GM21737 (cell line): ENCODE measurements around the gene PCID2.

Experiments
- ATAC-seq: cut with Tn5 transposase; IDR thresholded peaks from one replicate; pipeline ENCODE4 v1.9.1; 2021; ENCODE audit warnings: mild to moderate bottlenecking, moderate library complexity; ENCODE audit not compliant: unreplicated experiment

Gene PCID2

DNA sequence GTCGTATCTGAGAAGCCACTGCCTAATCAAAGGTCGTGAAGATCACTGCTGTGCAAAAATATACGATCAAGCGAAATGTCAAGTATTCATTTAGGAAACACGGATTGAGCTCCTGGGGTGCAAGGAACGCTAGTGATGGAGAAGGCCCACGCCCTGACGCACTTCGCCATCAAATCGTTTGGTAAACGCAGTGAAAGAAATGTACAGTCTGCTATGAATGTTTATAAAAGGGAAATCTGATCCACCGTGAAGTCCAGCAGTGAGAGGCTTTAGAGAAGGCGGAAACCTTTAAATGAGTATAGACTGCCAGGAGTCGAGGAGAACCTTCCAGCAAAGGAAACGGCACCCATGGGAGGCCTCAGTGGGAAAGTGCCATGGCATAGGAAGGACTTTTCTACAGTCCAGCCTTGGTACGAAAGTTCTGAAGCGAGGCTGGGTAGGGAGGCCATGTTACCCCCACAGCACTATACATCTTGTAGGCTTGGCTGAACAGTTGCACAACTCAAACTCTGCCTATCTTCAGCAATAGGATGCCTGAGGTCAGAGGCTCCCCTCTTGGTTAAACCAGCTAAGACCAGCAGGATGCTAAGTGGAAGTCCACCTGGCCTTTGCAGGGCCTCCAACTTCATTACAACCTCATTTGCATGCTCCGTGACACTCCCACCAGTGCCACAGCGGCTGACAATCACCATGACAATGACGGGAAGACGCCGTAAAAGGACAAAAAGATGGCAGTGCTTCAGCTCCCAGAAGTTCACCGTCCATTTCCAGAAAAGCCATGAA, 20.4 kb downstream of the PCID2 start:
- ATAC-seq = no peak

DNA sequence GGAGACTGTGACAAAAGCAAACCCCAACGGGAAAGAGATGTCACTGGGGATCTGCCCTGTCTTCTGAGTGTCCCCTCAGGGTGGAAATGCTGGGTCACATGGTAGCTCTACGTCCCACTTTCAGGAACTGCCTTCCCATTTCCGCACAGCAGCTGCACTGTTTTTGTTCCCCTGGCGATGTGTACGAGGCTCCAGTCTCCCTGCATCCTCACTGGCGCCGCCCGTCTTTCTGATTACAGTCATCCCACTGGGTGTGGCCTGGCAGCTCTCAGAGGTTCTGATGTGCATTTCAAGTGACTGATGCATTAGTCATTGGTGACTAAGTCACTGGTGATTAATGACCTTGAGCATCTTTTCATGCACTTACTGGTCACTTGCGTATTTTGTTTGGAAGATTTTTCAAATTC, 21.2 kb downstream of the PCID2 start:
- ATAC-seq = no peak

DNA sequence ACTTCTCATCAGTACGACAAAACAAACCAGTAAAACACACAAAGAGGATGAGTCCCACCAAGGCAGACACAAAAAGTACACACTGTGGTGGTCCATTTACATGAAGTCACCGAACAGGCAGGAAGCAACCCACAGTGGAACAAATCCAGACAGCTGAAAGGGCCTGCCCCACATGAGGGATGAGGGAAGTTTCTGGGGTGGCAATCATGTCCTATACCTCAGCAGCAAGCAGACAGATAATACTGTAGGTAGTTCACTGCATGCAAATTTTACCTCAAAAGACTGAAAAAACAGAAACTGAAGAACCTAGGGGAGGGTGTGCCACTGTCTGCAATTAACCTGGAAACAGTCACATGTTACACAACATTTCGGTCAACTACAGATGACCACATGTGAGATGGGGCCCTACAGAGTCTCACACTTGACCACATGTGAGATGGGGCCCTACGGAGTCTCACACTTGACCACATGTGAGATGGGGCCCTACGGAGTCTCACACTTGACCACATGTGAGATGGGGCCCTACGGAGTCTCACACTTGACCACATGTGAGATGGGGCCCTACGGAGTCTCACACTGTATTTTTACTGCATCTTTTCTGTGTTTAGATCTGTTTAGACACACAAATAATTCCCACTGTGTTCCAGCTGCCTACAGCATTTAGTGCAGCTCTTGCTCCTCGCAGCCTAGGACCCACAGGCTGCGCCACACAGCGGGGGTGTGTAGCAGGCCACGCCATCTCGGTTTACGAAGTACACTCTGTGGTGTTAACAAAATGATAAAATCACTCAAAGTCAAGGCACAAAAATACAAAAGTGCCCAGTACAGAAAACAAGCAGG, 22.2 kb downstream of the PCID2 start:
- peak; percentile 79 for ATAC-seq

DNA sequence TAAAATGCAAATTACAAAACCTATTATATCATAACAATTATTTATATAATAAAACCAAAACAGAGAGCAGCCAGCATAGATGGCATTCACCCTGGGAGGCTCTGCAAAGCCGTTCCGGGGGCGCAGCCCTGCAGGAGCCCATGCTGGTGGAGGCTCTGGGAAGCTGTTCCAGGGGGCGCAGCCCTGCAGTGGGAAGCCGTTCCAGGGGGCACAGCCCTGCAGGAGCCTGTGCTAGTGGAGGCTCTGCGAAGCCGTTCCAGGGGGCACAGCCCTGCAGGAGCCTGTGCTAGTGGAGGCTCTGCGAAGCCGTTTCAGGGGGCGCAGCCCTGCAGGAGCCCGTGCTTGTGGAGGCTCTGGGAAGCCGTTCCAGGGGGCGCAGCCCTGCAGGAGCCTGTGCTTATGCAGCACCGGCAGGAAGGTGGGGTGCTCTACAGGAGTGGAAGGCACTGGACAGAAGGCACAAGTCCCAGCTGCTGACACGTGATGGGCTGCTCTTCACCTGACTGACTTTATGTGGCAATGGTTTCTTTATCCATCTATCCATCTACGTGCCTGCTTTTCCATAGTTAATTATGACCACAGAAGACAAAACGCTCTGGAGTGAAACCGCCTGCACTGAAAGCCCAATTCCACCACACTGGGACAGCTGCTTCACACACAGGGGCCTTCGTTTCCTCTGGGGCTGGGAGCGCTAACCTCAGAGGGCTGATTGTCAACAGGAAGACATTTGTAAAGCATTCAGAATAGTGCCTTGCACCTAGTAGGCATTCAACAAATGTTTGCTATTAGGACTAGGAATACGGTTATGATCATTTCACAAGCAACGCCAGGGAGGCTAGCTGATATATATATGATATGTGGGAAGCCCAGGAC, 23.7 kb downstream of the PCID2 start:
- ATAC-seq = no peak

DNA sequence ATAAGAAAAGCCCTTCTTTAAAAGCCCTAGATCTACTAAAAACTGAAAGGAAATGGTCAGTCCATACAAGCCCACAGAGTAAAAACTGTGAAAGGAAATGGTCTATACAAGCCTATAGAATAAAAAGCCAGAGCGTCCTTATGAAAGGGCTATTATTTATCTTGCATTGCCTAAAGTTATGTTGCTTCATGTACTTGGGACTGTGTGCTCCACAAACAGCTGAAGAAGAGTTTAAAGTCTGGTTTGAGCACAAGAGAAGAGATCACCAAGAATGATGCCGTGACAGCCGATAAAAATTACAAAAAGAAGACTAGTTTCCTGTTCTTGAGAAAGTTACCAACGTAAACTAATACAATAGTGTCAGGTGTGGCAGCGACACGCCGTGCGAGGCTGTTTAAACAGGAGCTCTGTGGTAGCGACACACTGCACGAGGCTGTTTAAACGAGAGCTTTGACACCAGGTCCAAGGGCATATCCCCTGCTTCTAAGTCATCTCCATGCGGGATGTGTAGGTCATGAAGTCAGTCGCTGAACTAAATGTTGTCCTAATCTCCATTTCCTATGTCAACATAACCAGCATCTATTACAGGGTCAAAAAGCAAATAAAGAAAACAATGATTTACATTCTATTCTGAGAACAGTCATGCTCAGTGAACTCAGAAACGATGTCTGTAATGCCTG, 24.9 kb downstream of the PCID2 start:
- no peak for ATAC-seq

DNA sequence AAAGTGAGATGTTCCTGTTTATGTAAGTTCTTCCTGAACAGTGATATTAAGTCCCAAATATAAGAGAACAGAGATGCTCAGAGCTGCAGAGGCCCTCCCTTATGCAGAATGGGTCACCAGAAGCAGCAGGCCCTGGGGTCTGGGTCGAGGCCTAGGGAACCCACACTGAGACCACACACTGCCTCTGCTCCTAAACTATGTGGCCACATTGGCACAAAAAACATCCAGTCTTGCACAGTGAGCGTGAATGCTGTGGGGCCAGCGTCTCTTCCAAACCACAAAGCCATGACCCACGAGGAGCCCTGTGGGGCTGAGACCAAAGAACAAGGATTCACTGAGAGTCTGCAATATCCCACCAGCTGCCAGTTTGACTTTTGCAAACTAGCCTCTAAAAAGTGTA, 26.4 kb downstream of the PCID2 start:
- ATAC-seq = no peak

DNA sequence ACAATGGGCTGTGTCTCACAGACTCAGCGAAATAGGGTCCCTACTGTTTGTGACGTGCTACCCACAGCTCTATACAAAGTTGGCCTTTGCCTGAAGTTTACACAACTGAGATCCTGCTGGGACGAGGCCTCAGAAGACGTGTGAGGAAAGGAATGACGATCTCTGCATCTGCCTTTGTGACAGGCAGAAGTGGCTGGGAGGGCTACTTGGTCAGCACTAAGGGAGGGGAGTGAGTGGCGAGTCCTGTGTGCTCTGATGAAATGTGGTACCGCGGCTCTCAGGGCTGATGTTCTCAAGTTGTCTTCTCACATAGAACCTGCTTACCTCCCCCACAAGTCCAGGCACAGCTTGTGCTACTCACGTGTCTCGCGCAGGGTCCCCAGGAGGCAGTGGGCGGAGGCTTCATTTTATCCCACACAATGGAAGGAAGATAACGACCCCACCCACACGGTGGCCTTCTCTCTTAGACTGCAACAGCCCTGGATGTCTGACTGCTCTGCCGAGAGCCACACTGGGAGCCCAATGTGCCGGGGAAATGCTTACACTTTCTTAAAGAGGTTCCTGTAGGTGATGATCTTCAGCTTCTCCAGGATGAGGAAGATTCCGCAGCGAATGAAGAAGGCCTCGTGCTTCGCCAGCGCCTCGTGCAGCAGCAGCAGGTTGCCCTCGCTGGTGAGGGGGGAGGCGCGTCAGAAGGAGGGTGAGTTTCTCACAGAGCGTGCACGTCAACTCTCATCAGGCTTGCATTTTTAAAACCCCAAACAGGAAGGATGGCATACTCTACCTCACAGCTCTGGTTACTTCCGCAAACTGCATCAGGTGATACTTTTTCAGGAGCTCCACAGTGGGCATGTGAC, 28.9 kb downstream of the PCID2 start:
- no peak for ATAC-seq

DNA sequence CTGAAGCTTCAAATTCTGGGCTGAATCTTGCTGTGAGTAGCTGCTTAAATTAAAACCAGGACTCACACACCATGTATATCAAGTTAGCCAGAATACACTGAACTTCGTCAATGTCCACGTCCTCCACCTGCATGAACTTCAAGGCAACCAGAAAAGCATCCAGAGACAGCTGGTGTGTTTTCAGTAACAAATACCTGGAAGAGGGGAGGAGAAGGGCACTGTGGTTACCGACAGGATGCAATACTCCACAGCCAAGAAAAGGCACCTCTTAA, 29.6 kb downstream of the PCID2 start:
- no peak for ATAC-seq

DNA sequence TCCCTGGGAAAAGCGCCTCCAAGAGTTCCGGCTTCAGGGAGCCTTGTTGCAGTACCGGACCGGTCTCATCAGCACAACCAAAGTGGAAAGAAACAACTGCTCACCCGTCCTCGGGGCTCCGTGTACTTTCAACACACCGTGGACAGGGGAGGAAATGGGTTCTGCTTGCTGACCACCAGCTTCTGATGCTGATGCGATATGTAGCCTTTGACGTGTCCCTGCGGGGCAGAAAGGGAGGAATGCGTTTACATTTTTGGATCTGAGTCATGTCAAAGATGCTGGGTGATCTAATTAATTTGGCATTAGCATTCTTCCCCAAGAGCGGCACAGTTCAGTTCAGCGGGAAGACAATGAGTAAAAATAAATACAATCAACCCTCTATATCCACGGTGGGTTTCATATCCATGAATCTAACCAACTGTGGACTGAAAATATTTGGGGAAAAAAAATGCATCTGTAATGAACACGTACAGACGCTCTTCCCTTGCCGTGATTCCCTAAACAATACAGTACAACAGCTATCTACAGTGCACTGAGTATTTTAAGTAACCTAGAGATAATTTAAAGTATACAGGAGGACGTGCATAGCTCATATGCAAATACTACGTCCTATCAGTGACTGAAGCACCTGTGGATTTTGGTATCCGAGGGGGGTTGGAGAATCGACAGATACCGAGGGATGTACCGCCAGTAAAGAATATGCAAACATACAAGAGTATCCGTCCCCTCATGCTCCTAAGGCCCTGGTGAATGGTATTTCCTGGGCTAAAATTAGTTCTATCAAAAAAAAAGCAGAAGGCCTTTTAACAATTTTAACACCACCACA, 30.2 kb downstream of the PCID2 start:
- ATAC-seq = no peak

DNA sequence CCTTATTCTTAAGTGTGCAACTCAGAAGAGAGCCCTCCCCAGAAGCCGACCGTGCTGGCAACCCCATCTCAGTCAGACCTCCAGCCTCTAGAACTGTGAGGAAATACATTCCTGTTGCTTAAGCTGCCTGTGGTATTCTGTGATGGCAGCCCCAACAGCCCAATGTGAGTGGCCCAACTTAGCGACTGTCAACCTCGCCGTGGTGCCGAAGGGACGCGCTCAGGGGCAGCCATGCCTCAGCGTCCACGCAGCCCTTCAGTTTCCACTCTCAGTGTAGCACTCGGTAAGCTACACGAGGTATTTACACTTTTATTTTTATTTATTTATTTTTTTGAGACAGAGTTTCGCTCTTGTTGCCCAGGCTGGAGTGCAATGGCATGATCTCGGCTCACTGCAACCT, 31.6 kb downstream of the PCID2 start:
- no peak for ATAC-seq

DNA sequence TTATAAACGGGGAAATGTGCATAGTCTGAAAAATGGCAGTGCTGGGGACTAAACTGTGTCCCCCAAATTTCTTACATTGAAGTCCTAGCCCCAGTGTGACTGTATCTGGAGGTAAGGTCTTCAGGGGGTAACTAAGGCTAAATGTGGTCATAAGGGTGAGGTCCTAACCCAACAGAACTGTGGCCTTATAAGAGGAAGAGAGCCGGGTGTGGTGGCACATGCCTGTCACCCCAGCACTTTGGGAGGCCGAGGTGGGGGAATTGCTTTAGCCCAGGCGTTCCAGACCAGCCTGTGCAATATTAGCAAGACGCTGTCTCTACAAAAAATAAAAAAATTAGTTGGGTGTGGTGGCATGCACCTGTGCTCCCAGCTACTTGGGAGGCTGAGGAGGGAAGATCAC, 32.2 kb downstream of the PCID2 start:
- ATAC-seq = no peak

DNA sequence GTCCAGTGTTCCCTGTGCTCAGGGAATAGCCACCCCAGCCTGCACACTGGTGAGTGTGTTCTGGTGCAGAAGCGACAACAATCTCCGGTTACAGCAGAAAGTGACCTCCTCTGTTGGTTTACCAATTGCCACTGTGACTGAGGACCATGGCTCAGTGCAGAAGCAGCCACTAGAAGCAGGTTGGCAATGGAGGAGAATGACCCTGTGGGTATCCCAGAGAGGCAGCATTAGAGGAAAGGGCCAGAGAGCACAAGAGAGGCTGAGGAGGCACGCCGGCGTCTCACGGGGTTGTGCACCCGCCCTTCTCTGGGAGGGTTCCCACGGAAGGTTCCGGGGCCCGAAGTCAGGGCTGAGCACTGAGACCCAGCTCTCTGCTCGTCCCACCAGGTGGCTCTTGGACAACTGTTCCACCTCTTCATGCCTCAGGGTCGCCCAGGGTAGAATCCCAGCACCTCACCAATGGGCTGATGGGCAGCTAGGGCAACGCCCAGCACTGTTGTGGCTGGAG, 36.0 kb downstream of the PCID2 start:
- no peak for ATAC-seq

DNA sequence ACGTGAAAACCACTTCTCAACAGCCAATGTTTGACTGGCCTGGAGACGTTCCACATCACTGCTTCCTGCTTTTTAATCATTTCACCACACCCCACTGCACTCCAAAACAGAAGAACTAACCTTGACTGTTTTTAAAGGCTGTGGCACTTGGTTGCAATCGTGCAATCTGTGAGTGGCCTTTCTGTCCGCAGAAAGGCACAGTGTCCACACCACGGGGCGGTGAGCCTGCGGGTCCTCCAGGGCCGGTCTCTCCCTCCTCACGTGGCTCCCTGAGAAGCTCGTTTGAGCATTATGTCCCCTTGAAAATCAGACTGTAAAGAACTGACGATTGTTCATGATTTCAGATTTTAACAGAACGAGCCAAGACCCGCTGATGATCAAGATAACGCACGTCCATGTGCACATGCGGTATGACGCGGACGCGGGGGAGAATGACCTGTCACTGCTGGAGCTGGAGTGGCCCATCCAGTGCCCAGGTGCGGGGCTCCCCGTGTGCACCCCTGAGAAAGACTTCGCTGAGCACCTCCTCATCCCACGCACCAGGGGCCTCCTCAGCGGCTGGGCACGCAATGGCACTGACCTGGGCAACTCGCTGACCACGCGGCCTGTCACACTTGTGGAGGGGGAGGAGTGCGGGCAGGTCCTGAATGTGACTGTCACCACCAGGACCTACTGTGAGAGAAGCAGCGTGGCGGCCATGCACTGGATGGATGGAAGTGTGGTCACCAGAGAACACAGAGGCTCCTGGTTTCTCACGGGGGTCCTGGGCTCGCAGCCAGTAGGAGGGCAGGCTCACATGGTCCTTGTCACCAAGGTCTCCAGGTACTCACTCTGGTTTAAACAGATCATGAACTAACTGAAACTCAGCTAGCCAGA, 37.0 kb downstream of the PCID2 start:
- no peak for ATAC-seq

DNA sequence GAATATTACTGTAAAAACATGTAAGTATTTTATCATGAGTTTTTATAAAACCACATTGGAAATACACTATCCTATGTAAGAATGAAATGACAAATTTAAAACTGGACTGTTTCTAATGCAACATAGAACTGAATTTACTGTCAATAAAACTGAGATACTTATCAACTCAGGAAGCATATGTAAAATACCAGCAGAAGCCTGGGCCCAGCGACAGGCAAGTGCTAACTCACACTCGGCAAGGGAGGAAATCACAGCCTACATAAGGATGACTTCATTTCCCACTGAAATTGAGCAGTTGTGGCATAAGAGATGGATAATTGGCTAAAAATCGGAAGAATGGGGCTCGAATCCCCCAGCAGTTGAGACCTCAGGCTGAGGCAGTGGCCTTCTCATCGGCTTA, 38.0 kb downstream of the PCID2 start:
- ATAC-seq = no peak

DNA sequence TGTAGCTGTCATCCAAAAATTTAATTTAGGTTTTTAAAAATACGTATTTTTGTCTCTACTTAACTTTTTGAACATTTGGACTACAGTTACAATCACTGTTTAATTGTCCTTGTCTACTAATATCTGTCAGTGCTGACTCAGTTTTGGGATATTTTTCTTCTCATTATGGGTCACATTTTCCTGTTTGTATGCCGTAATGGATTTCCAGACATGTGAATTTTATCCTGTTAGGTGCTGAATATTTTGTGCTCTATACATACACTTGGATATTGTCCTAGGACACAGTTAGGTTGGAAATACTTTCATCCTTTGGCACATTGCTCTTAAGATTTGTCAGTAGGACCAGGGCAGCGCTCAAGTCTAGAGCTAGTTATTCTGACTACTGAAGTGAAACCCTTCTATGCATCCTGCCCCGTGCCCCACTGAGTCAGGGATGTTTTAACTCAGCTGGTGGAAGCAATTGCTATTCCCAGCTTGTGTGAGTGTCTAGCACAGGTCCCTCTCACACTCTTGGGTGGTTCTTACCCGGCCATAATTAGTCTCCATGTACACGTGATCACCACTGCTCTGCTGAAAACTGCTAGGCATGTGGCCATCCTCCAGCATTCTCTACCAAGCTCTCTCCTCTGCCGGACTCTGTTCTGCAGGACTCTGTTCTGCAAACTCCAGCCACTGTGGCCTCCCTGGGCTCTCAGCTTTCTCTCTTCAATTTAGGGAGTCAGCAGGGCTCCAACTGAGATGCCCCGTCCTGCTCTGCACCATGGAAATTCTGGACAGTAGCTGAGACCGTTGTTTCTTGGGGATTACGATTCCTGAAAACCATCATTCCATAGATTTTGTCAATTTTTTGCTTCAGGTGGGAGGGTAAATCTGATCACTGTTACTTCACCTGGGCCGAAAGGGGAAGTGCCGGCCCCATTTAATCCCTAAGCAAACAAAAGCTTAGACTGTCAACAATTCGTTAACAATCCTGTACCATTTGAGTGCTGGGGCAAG, 38.9 kb downstream of the PCID2 start:
- no peak for ATAC-seq

DNA sequence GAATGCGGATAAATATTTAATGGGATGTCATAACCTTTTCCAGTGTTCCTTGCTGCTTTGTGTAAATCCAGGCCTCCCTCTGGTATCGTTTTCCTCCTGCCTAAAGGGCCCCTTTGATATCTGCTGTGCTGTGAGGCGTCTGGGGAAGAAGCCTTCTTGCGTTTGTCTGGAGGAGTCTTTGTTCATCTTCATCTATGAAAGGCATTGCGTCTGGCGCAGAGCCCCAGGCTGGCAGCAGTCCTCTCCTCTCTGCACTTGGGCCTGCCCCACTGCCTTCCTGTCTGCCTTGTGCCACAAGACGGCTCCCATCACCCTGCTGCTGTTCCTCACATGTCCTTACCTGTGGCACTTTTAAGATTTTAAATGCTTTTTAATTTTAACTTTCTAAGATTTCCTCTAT, 40.3 kb downstream of the PCID2 start:
- no peak for ATAC-seq

DNA sequence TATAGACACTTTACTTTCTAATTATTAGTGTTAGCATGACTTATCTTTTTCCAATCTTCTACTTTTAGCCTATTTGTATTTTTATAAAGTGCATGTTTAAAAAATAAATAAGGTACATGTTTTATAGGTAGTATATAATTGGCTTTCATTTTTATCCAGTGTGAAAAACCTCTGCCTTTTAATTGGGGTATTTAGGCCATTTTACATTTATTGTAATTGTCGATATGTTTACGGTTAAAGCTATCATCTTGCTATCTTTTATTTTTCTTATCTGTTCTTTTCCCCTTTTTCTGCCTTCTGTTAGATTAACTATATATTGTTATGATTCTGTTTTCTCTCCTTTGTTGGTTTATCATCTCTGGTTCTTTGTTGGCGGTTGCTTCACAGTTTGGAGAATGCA, 40.9 kb downstream of the PCID2 start:
- ATAC-seq = no peak
